GM12873 (cell line): Measurements from ENCODE around the gene SEMA5A.

Experiments
- CTCF ChIP-seq: IDR thresholded peaks from 2 replicates; pipeline ENCODE4 v1.5.1; 2012; ENCODE audit warnings: low read depth, mild to moderate bottlenecking, moderate library complexity, low read length, control low read depth; ENCODE audit not compliant: insufficient read depth; ENCODE audit errors: missing control alignments

The SEMA5A gene

GRCh38 chr5:9545992-9546851 lies at the start of gene SEMA5A:
Gene SEMA5A (minus strand): TSS chr5:9546075. CDS start chr5:9379946, 166,129 bp downstream.
- no peak for TF ChIP-seq CTCF

- no peak for TF ChIP-seq CTCF
Measured at GRCh38 chr5:9594913-9595312, 49.0 kb upstream of the SEMA5A start.

GRCh38 chr5:9589049-9589835 lies 43.4 kb upstream of the SEMA5A start:
- TF ChIP-seq CTCF: no peak

- no peak for TF ChIP-seq CTCF
Measured at GRCh38 chr5:9588254-9588653, 42.4 kb upstream of the SEMA5A start.

- no peak for TF ChIP-seq CTCF
Measured at GRCh38 chr5:9587135-9587534, 41.3 kb upstream of the SEMA5A start.

GRCh38 chr5:9582406-9582805 lies 36.5 kb upstream of the SEMA5A start:
- no peak for TF ChIP-seq CTCF

- TF ChIP-seq CTCF: no peak
Measured at GRCh38 chr5:9573796-9574195, 27.9 kb upstream of the SEMA5A start.
